Renal cortex interstitium (tissue), 3 donors: ENCODE data around the gene SCMH1. TPM values are rescaled to one million over a fixed set of nuclear protein-coding genes. Genes with fewer than 3 reads are reported as not detected.

ENCODE experiments used
- polyA plus RNA-seq, 3 donors: library from polyadenylated mRNA; unstranded; fragments of 120-200 nt; gene quantifications; one replicate each; pipeline ENCODE4 v1.2.1, GENCODE V29; 2013; ENCODE audit not compliant: insufficient read length in 3 of 3

SCMH1 gene
- polyA plus RNA-seq, 3 donors: 34.2 to 45.3 (median 42.4) TPM

Other genes starting within 250 kb of the SCMH1 start
- under 1 TPM; 0.23 to 0.97 (median 0.46) TPM for gene SLFNL1, start 220.6 kb downstream of the SCMH1 start, polyA plus RNA-seq
- 1 to 10 TPM; 1.4 to 3.9 (median 2.4) TPM for gene FOXO6, start 119.1 kb upstream of the SCMH1 start, polyA plus RNA-seq
- 1 to 10 TPM in 2 of 3 donors, under 1 TPM in 1; 0.51 to 3.2 (median 1.0) TPM for gene EDN2, start 242.4 kb upstream of the SCMH1 start, polyA plus RNA-seq